Activated T-helper 2 cell treated with anti-CD3 and anti-CD28 coated beads, Interferon-gamma antibody, Interleukin-2, Interleukin-4, amounts not matched to agents 10 μg/mL and 5 μg/mL and 100 μg/mL, durations not matched to agents 14 hours and 24 hours and 36 hours (primary cell): ENCODE data around the gene GOLGB1. TPM values are rescaled to one million over a fixed set of nuclear protein-coding genes. Genes with fewer than 3 reads are reported as not detected.
"Not testable (repeated sequence)": the region's sequence is repeated elsewhere in the genome, so short reads cannot be mapped to it uniquely, and the experiment has no call there.

Experiments
- DNase-seq: peaks from one replicate; pipeline ENCODE4 v3.0.0; 2021; ENCODE audit warnings: low spot score
- H3K27ac Mint-ChIP-seq: one replicate; pipeline ENCODE4 v1.8.0; 2021; ENCODE audit warnings: mixed read lengths
- H3K27me3 Mint-ChIP-seq: one replicate; pipeline ENCODE4 v1.8.0; 2021; ENCODE audit warnings: low read depth, mixed read lengths
- H3K36me3 Mint-ChIP-seq: one replicate; pipeline ENCODE4 v1.8.0; 2021; ENCODE audit warnings: low read depth, mixed read lengths
- H3K4me1 Mint-ChIP-seq: one replicate; pipeline ENCODE4 v1.8.0; 2021; ENCODE audit warnings: low read depth, mixed read lengths
- H3K4me3 Mint-ChIP-seq: one replicate; pipeline ENCODE4 v1.8.0; 2021; ENCODE audit warnings: low read depth, mild to moderate bottlenecking, moderate library complexity, mixed read lengths
- H3K9me3 Mint-ChIP-seq: one replicate; pipeline ENCODE4 v1.8.0; 2021; ENCODE audit warnings: mixed read lengths
- intact Hi-C: fragments of 100-400 bp; cut with micrococcal nuclease; formaldehyde crosslinking; loops from one replicate; pipeline ENCODE4 v1.15.1; 2023
- total RNA-seq: library from RNA; stranded (reverse); gene quantifications from 2 replicates; pipeline ENCODE4 v1.2.3, GENCODE V29; 2022

Gene GOLGB1
- total RNA-seq, 1 donor from 2014 or later, result 28.2 TPM

- H3K4me3 Mint-ChIP-seq, result no peak overlapping the region
- no peaks in the 10 kb centered on the region for H3K4me1 Mint-ChIP-seq
- no peak for DNase-seq
- H3K36me3 Mint-ChIP-seq, result no peaks in the 10 kb centered on the region
- peaks cover 28% of the 10 kb centered on the region for H3K27me3 Mint-ChIP-seq
- no peaks in the 10 kb centered on the region for H3K9me3 Mint-ChIP-seq
- intact Hi-C loops, result no loop called here
- H3K27ac Mint-ChIP-seq, result no peak overlapping the region
Observed at GRCh38 chr3:121757812-121758545, 8.4 kb upstream of the GOLGB1 start.

- Mint-ChIP-seq H3K27ac (no peak overlapping the region), H3K27me3 (peaks cover 31% of the 10 kb centered on the region), H3K4me3 (no peak overlapping the region), H3K9me3 (no peaks in the 10 kb centered on the region), H3K4me1 (no peaks in the 10 kb centered on the region), H3K36me3 (no peaks in the 10 kb centered on the region)
- intact Hi-C loops, result no loop called here
- no peak for DNase-seq
Observed at GRCh38 chr3:121757087-121757811, 7.7 kb upstream of the GOLGB1 start.

- no peaks in the 10 kb centered on the region for H3K9me3 Mint-ChIP-seq
Observed at GRCh38 chr3:121752772-121753171, 3.2 kb upstream of the GOLGB1 start.

GRCh38 chr3:121752261-121752660 is 2.7 kb upstream of the GOLGB1 start:
- no peak overlapping the region for H3K4me3 Mint-ChIP-seq
- H3K27me3 Mint-ChIP-seq, result peaks cover 29% of the 10 kb centered on the region
- H3K4me1 Mint-ChIP-seq, result peaks cover 7% of the 10 kb centered on the region
- no peak overlapping the region for H3K27ac Mint-ChIP-seq
- no peaks in the 10 kb centered on the region for H3K9me3 Mint-ChIP-seq
- no peak for DNase-seq
- intact Hi-C loops, result no loop called here
- H3K36me3 Mint-ChIP-seq, result no peaks in the 10 kb centered on the region

More at GRCh38 chr3:121752772-121753171, 3.2 kb upstream of the GOLGB1 start:
- intact Hi-C loops, result no loop called here
- Mint-ChIP-seq H3K4me3 (no peak overlapping the region), H3K27ac (no peak overlapping the region), H3K36me3 (no peaks in the 10 kb centered on the region), H3K27me3 (peaks cover 30% of the 10 kb centered on the region), H3K4me1 (peaks cover 4% of the 10 kb centered on the region)
- DNase-seq, result no peak

GRCh38 chr3:121750087-121750415 is 510 bp upstream of the GOLGB1 start:
- Mint-ChIP-seq H3K4me1 (peaks cover 7% of the 10 kb centered on the region), H3K36me3 (no peaks in the 10 kb centered on the region), H3K9me3 (no peaks in the 10 kb centered on the region), H3K27ac (no peak overlapping the region), H3K27me3 (peaks cover 19% of the 10 kb centered on the region), H3K4me3 (no peak overlapping the region)
- DNase-seq, result no peak
- intact Hi-C loops, result no loop called here

- Mint-ChIP-seq H3K27ac (no peak overlapping the region), H3K36me3 (no peaks in the 10 kb centered on the region), H3K4me1 (peaks cover 7% of the 10 kb centered on the region), H3K4me3 (no peak overlapping the region), H3K9me3 (no peaks in the 10 kb centered on the region), H3K27me3 (peaks cover 13% of the 10 kb centered on the region)
- intact Hi-C loops, result loop anchor here (1.0 to 10.0 kb wide), 7 partner anchors 13 to 766 kb away; partner anchors contain the start of genes EAF2, FAM162A, HCLS1 and IQCB1
- DNase-seq, result no peak
Observed at GRCh38 chr3:121748680-121749275, 763 bp downstream of the GOLGB1 start.

- Mint-ChIP-seq H3K4me1 (peaks cover 7% of the 10 kb centered on the region), H3K27ac (no peak overlapping the region), H3K4me3 (no peak overlapping the region), H3K36me3 (peaks cover 4% of the 10 kb centered on the region), H3K27me3 (peaks cover 11% of the 10 kb centered on the region), H3K9me3 (peaks cover 4% of the 10 kb centered on the region)
- intact Hi-C loops, result loop anchor here (5.0 to 10.0 kb wide), 3 partner anchors 347 to 767 kb away; partner anchors contain the start of genes FAM162A, KPNA1 and MIX23
- DNase-seq, result no peak
Observed at GRCh38 chr3:121747976-121748375, 1.6 kb downstream of the GOLGB1 start.

- DNase-seq, H3K27me3 Mint-ChIP-seq, H3K27ac Mint-ChIP-seq, H3K4me3 Mint-ChIP-seq: not testable (repeated sequence)
- Mint-ChIP-seq H3K9me3 (peaks cover 13% of the 10 kb centered on the region), H3K36me3 (peaks cover 33% of the 10 kb centered on the region), H3K4me1 (peaks cover 23% of the 10 kb centered on the region)
- intact Hi-C loops, result loop anchor here (10.0 kb wide), 2 partner anchors 352 to 772 kb away; partner anchors contain the start of gene KPNA1
Observed at GRCh38 chr3:121743106-121743505, 6.4 kb downstream of the GOLGB1 start.

GRCh38 chr3:121740896-121741295 is 8.6 kb downstream of the GOLGB1 start:
- Mint-ChIP-seq H3K9me3 (peaks cover 13% of the 10 kb centered on the region), H3K36me3 (peaks cover 38% of the 10 kb centered on the region), H3K4me1 (peaks cover 23% of the 10 kb centered on the region), H3K27ac (no peak overlapping the region), H3K4me3 (no peak overlapping the region), H3K27me3 (no peaks in the 10 kb centered on the region)
- intact Hi-C loops, result loop anchor here (10.0 kb wide), 2 partner anchors 354 to 774 kb away; partner anchors contain the start of gene KPNA1
- DNase-seq, result no peak

- no peak for DNase-seq
- Mint-ChIP-seq H3K27me3 (no peaks in the 10 kb centered on the region), H3K4me3 (no peak overlapping the region), H3K27ac (no peak overlapping the region), H3K9me3 (peaks cover 13% of the 10 kb centered on the region), H3K4me1 (peaks cover 30% of the 10 kb centered on the region), H3K36me3 (peaks cover 38% of the 10 kb centered on the region)
- intact Hi-C loops, result loop anchor here (5.0 to 10.0 kb wide), 3 partner anchors 355 to 775 kb away; partner anchors contain the start of gene KPNA1
Observed at GRCh38 chr3:121739902-121740301, 9.6 kb downstream of the GOLGB1 start.

- no peaks in the 10 kb centered on the region for H3K27me3 Mint-ChIP-seq
- intact Hi-C loops, result loop anchor here (2.0 to 5.0 kb wide), 2 partner anchors 409 to 630 kb away; no protein-coding TSS in a partner anchor
- H3K4me1 Mint-ChIP-seq, result peaks cover 39% of the 10 kb centered on the region
- no peak overlapping the region for H3K27ac Mint-ChIP-seq
- no peak for DNase-seq
- H3K4me3 Mint-ChIP-seq, result no peak overlapping the region
- H3K36me3 Mint-ChIP-seq, result peaks cover 42% of the 10 kb centered on the region
- H3K9me3 Mint-ChIP-seq, result peaks cover 6% of the 10 kb centered on the region
Observed at GRCh38 chr3:121737644-121738043, 11.9 kb downstream of the GOLGB1 start.

- Mint-ChIP-seq H3K4me1 (peaks cover 36% of the 10 kb centered on the region), H3K27ac (peak overlapping the region; percentile 62), H3K27me3 (no peaks in the 10 kb centered on the region), H3K9me3 (no peaks in the 10 kb centered on the region), H3K4me3 (no peak overlapping the region), H3K36me3 (peaks cover 28% of the 10 kb centered on the region)
- DNase-seq, result no peak
- intact Hi-C loops, result loop anchor here (1.0 to 5.0 kb wide), 3 partner anchors 76 to 631 kb away; partner anchors contain the start of gene HCLS1
Observed at GRCh38 chr3:121736112-121736511, 13.4 kb downstream of the GOLGB1 start.
